T47D (cell line): ENCODE results near the gene POC5.
"Not testable (repeated sequence)": the region's sequence is repeated elsewhere in the genome, so short reads cannot be mapped to it uniquely, and the experiment has no call there.

Experiments used
- DNase-seq, 2 experiments: peaks; one replicate each; pipeline versions ENCODE4 v3.0.0 to v3.0.0-alpha.2; 2011 to 2012; ENCODE audit warnings: low read depth in 1 of 2, low spot score in 1 of 2
- JUND ChIP-seq: IDR thresholded peaks from 2 replicates; pipeline ENCODE4 v1.6.1; 2012; ENCODE audit warnings: low read depth
- in situ Hi-C: cut with HindIII; loops from 2 replicates; pipeline ENCODE4 v1.10.0; 2016; ENCODE audit warnings: low sequenced_read_pairs, low pct_unique_long_range_greater_than_20kb

The POC5 gene

GRCh38 chr5:75717082-75717922, at the start of gene POC5:
Gene POC5, minus strand, starts transcription at chr5:75717437. Its CDS starts 4,500 bp downstream, at chr5:75712937.
- peak; percentile 86 to 99 for DNase-seq
- in situ Hi-C loops = no loop called here
- TF ChIP-seq JUND = no peak

DNA sequence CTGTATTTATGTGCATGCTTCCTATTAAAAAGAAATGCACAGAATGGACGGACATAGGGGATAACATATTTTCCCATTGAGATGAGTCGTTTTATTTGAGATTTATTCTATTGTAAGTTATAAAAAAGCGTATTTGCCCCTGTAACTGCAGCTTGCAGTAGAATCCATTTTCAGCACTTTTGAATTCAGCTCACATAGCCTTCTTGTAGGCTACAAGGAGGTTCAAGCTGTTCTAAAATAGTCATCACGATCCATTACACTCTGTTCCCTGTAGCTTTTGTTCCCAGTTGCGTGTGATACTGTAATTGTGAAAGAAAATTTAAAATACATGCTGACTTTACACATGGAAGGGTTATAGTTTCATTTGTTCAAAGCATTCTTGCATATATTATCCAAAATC, 40.9 kb upstream of the POC5 start:
- DNase-seq = no peak
- in situ Hi-C loops = no loop called here
- no peak for TF ChIP-seq JUND

GRCh38 chr5:75756981-75757380, 39.7 kb upstream of the POC5 start:
- DNase-seq = no peak
- no peak for TF ChIP-seq JUND
- in situ Hi-C loops = no loop called here

GRCh38 chr5:75756211-75756610, 39.0 kb upstream of the POC5 start:
- TF ChIP-seq JUND = no peak
- in situ Hi-C loops = no loop called here
- DNase-seq = no peak

GRCh38 chr5:75753182-75753581, 35.9 kb upstream of the POC5 start:
- in situ Hi-C loops = no loop called here
- TF ChIP-seq JUND = no peak
- no peak for DNase-seq

DNA sequence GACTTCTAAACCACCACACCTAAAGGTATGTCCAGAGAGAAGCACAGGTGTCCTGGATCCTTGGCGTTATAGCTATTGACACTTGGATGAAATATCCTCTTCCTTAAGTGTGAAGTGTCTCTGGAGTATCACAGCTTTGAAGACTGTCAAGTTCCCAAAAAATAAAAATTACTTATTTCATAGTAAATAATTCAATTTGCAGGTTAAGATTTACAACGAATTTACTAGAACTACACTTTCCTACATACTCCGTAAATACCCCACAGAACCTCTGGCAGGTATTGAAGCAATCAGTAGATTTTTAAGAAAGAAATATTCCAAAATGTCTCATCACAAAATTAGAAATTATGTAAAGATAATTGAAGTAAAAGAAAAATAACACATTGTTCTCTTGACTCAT, 27.1 kb upstream of the POC5 start:
- no peak for TF ChIP-seq JUND
- DNase-seq = no peak
- in situ Hi-C loops = no loop called here

GRCh38 chr5:75736273-75736672, 19.0 kb upstream of the POC5 start:
- in situ Hi-C loops = no loop called here
- peak in 1 of 2 experiments; percentile 7 for DNase-seq
- TF ChIP-seq JUND = no peak

DNA sequence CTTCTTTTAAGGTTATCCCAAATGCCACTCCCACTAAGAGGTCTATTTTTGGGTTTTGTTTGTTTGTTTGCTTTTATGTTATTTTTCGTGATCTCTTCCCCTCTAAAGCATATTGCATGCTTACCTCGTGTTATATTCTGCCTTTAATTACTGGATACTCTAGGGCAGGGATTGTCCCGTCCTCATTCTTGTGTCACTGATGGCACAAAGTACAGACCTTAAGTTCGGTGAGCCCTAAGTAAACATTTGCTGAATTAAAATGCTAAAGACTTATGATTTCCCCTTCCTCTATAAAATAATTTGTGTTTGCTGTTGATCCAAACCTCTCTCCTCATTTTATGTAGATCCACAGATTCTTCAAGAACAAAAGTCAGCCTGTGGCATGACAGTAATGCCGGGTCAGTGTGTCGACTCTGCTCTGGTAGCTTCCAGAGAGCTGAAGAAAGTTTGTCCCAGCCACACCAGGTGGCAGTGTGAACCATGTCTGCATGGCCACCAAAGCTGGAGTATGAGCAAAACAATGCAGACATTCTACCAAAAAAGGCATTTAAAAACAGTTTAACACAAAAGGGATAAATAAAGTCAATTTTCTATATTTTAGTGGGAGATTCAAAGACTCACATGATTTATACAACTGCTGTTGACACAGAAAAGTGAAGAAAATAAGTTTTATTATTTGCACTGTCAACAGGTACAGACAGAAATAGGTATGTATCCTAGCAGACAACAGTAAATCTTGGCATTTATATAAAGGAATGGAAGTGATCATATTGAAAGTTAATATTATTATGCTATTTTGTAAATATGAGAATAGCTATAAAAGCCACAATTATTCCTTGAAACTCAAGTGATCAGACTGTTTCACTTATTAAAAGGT, 17.9 kb upstream of the POC5 start:
- no peak for TF ChIP-seq JUND
- in situ Hi-C loops = no loop called here
- DNase-seq = peak; percentile 14 to 75

- no peak for TF ChIP-seq JUND
- DNase-seq = no peak
- in situ Hi-C loops = no loop called here
Measured at GRCh38 chr5:75733767-75734166, 16.5 kb upstream of the POC5 start.

- DNase-seq, in situ Hi-C loops: not testable (repeated sequence)
Measured at GRCh38 chr5:75731515-75731914, 14.3 kb upstream of the POC5 start.

GRCh38 chr5:75729321-75729720, 12.1 kb upstream of the POC5 start:
- no peak for TF ChIP-seq JUND
- DNase-seq = no peak
- in situ Hi-C loops = no loop called here

- in situ Hi-C loops = no loop called here
- DNase-seq = no peak
- no peak for TF ChIP-seq JUND
Measured at GRCh38 chr5:75727931-75728330, 10.7 kb upstream of the POC5 start.

DNA sequence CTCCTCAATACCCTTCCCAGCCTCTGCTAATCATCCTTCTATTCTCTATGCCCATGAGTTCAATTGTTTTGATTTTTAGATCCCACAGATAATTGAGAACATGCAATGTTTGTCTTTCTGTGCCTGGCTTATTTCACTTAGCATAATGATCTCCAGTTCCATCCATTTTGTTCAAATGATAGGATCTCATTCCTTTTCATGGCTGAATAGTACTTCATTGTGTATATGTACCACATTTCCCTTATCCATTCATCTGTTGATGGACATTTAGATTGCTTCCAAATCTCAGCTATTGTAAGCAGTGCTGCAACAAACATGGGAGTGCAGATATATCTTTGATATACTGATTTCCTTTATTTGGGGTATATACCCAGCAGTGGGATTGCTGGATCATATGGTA, 9.0 kb upstream of the POC5 start:
- in situ Hi-C loops, DNase-seq: not testable (repeated sequence)

- no peak for DNase-seq
- in situ Hi-C loops = no loop called here
- TF ChIP-seq JUND = no peak
Measured at GRCh38 chr5:75723378-75723777, 6.1 kb upstream of the POC5 start.
